ENCODE measurements around the gene MRPS26.
"Not testable (repeated sequence)": the region's sequence is repeated elsewhere in the genome, so short reads cannot be mapped to it uniquely, and the experiment has no call there.

The MRPS26 gene

DNA sequence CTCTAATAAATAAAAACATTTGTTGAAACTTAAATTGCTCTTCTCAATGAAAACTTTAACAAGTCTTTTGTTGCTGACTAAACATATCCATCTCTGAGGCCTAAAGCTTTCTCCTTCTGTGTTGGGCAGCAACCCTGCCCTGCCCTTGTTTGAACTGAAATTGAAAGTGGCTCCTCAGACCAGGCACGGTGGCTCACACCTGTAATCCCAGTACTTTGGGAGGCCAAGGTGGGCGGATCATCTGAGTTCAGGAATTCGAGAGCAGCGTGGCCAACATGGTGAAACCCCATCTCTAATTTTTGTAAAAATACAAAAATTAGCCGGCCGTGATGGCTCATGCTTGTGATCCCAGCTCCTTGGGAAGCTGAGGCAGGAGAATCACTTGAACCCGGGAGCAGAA is 31.7 kb upstream of the MRPS26 start:
- DNase-seq (ENCODE audit: low read depth, low spot score): no peak
- peaks cover 7% of the 10 kb centered on the region for H3K36me3 ChIP-seq (ENCODE audit: insufficient read depth, low read length)
- no peak overlapping the region for H3K4me3 ChIP-seq
- H3K9me3 ChIP-seq (ENCODE audit: low read depth, low read length): no peaks in the 10 kb centered on the region
- no peak for TF ChIP-seq EZH2 (IDR thresholded peaks at IDR 0.05)
- no peak for TF ChIP-seq POLR2AphosphoS5 (IDR thresholded peaks at IDR 0.05; ENCODE audit: borderline replicate concordance, low read depth, low read length)
- TF ChIP-seq FOXP2 (optimal IDR thresholded peaks at IDR 0.05; ENCODE audit: control extremely low read depth, extremely low read length, insufficient read depth): no peak
- no peak overlapping the region for H3K27ac ChIP-seq
- no peak overlapping the region for H3K9ac ChIP-seq (ENCODE audit: insufficient read length)

DNA sequence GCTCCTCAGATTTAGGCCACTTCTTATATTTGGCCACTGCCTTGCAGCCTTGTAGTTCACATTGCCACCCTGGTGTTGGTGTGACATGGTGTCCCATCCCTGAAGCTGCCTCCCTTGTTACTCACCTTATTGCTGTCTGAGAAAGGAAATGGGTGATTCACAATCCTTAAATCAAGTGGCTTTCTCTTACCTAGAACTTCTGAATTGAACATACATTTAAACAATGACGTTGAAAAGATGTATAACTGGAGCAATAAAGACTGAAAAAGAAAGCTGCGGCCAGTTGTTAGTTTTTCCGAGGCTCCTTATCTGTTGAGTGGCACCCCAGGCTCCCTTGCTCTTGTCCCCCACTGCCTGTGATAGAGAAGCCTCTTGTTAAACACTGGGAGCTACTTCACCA is 31.2 kb upstream of the MRPS26 start:
- Histone ChIP-seq H3K36me3 (ENCODE audit: insufficient read depth, low read length) (peaks cover 7% of the 10 kb centered on the region), H3K4me3 (no peak overlapping the region), H3K27ac (no peak overlapping the region), H3K9ac (ENCODE audit: insufficient read length) (no peak overlapping the region), H3K9me3 (ENCODE audit: low read depth, low read length) (no peaks in the 10 kb centered on the region)
- TF ChIP-seq EZH2 (IDR thresholded peaks at IDR 0.05) (no peak), FOXP2 (optimal IDR thresholded peaks at IDR 0.05; ENCODE audit: control extremely low read depth, extremely low read length, insufficient read depth) (no peak), POLR2AphosphoS5 (IDR thresholded peaks at IDR 0.05; ENCODE audit: borderline replicate concordance, low read depth, low read length) (no peak)
- no peak for DNase-seq (ENCODE audit: low read depth, low spot score)

DNA sequence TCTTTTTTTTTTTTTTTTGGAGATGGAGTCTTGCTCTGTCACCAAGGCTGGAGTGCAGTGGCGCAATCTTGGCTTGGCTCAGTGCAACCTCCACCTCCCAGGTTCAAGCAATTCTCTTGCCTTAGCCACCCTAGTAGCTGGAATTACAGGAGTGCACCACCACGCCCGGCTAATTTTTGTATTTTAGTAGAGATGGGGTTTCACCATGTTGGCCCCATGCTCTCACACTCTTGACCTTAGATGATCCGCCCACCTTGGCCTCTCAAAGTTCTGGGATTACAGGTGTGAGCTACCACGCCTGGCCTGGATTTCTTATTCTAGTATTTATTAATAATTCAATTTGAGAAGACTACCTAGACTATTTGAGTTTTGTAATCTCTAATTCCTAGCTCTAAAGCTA is 30.6 kb upstream of the MRPS26 start:
- H3K9ac ChIP-seq (ENCODE audit: insufficient read length); H3K9me3 ChIP-seq (ENCODE audit: low read depth, low read length); H3K4me3 ChIP-seq; H3K27ac ChIP-seq; DNase-seq (ENCODE audit: low read depth, low spot score); H3K36me3 ChIP-seq (ENCODE audit: insufficient read depth, low read length): not testable (repeated sequence)

DNA sequence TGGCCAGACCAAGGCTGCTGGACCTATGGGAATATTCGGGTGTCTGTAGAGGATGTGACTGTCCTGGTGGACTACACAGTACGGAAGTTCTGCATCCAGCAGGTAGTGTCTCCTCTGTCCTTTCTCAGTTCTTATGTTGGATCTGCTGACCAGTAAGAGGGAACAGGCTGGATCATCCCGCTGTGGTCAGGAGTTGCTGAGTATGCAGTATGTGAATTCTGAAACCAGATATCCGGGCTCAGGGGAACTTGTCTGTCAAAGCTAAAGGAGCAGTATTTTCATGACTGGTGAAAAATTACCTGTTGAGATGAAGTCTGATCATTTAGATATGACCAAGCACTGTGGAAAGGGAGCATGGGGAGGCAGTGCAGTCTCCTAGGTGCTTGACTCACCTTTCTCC is 24.5 kb upstream of the MRPS26 start:
- DNase-seq (ENCODE audit: low read depth, low spot score): no peak
- Histone ChIP-seq H3K4me3 (no peak overlapping the region), H3K27ac (no peak overlapping the region), H3K9ac (ENCODE audit: insufficient read length) (no peak overlapping the region), H3K9me3 (ENCODE audit: low read depth, low read length) (no peaks in the 10 kb centered on the region), H3K36me3 (ENCODE audit: insufficient read depth, low read length) (peaks cover 20% of the 10 kb centered on the region)
- TF ChIP-seq POLR2AphosphoS5 (IDR thresholded peaks at IDR 0.05; ENCODE audit: borderline replicate concordance, low read depth, low read length) (no peak), EZH2 (IDR thresholded peaks at IDR 0.05) (no peak), FOXP2 (optimal IDR thresholded peaks at IDR 0.05; ENCODE audit: control extremely low read depth, extremely low read length, insufficient read depth) (no peak)

DNA sequence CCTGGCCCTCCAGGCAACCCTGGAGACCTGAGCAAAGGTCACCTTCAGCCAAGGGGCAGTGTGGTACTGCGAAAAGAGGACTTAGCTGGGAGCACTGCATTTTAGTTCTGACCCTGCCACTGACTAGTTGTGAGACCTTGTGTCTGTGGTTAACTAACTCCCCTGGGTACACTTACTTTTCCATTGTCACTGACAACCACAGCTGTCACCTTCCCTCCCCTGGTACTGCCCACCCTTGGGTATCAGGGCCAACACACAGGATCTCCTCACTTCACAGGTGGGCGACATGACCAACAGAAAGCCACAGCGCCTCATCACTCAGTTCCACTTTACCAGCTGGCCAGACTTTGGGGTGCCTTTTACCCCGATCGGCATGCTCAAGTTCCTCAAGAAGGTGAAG is 24.1 kb upstream of the MRPS26 start:
- Histone ChIP-seq H3K4me3 (no peak overlapping the region), H3K9me3 (ENCODE audit: low read depth, low read length) (no peaks in the 10 kb centered on the region), H3K36me3 (ENCODE audit: insufficient read depth, low read length) (peaks cover 24% of the 10 kb centered on the region), H3K27ac (no peak overlapping the region), H3K9ac (ENCODE audit: insufficient read length) (no peak overlapping the region)
- DNase-seq (ENCODE audit: low read depth, low spot score): no peak
- no peak for TF ChIP-seq EZH2 (IDR thresholded peaks at IDR 0.05)
- no peak for TF ChIP-seq POLR2AphosphoS5 (IDR thresholded peaks at IDR 0.05; ENCODE audit: borderline replicate concordance, low read depth, low read length)
- no peak for TF ChIP-seq FOXP2 (optimal IDR thresholded peaks at IDR 0.05; ENCODE audit: control extremely low read depth, extremely low read length, insufficient read depth)

DNA sequence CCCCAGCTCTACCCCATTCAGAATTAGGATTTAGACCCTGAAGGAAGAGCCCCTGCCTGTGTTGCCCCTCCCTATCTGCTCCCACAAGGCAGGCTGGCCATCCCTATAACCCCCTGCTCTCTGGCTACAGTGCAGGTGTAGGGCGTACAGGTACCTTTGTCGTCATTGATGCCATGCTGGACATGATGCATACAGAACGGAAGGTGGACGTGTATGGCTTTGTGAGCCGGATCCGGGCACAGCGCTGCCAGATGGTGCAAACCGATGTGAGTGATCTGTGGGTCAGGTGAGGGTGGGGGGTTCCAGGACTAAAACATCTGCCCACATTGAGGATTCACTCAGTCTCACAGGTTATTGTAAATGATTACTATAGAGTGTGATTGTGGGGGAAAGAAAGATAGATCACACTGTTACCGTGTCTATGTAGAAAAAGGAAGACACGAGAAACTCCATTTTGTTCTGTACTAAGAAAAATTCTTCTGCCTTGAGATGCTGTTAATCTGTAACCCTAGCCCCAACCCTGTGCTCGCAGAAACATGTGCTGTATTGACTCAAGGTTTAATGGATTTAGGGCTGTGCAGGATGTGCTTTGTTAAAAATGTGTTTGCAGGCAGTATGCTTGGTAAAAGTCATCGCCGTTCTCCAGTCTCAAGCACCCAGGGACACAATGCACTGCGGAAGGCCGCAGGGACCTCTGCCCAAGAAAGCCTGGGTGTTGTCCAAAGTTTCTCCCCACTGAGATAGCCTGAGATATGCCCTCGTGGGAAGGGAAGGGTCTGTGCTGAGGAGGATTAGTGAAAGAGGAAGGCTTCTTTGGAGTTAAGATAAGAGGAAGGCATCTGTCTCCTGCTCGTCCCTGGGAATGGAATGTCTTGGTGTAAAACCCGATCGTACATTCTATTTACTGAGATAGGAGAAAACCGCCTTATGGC is 23.0 kb upstream of the MRPS26 start:
- H3K36me3 ChIP-seq (ENCODE audit: insufficient read depth, low read length): peaks cover 27% of the 10 kb centered on the region
- not testable (repeated sequence) for H3K9ac ChIP-seq (ENCODE audit: insufficient read length); H3K27ac ChIP-seq; DNase-seq (ENCODE audit: low read depth, low spot score); H3K9me3 ChIP-seq (ENCODE audit: low read depth, low read length); H3K4me3 ChIP-seq

DNA sequence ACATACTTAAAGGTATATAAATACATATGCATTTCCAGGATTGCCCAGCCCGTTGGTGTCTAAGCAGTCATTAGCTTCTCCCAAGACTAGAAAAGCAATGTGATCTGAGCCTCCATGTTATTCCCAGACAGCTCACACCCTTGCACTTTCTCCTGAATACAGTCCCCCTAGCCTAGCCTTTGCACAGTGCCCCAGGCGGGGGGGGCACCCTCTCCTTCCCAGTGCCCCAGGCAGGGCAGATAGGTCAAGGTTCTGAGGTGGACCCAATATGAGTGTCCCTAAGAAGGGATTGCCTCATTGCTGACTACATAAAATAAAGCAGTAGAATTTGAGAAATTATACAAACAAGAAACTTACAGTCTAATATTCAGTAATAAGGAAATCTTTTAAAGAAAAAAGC is 17.9 kb upstream of the MRPS26 start:
- DNase-seq (ENCODE audit: low read depth, low spot score): no peak
- Histone ChIP-seq H3K9me3 (ENCODE audit: low read depth, low read length) (no peaks in the 10 kb centered on the region), H3K36me3 (ENCODE audit: insufficient read depth, low read length) (peaks cover 26% of the 10 kb centered on the region), H3K9ac (ENCODE audit: insufficient read length) (no peak overlapping the region), H3K27ac (no peak overlapping the region), H3K4me3 (no peak overlapping the region)
- TF ChIP-seq EZH2 (IDR thresholded peaks at IDR 0.05): no peak
- TF ChIP-seq FOXP2 (optimal IDR thresholded peaks at IDR 0.05; ENCODE audit: control extremely low read depth, extremely low read length, insufficient read depth): no peak
- TF ChIP-seq POLR2AphosphoS5 (IDR thresholded peaks at IDR 0.05; ENCODE audit: borderline replicate concordance, low read depth, low read length): no peak

DNA sequence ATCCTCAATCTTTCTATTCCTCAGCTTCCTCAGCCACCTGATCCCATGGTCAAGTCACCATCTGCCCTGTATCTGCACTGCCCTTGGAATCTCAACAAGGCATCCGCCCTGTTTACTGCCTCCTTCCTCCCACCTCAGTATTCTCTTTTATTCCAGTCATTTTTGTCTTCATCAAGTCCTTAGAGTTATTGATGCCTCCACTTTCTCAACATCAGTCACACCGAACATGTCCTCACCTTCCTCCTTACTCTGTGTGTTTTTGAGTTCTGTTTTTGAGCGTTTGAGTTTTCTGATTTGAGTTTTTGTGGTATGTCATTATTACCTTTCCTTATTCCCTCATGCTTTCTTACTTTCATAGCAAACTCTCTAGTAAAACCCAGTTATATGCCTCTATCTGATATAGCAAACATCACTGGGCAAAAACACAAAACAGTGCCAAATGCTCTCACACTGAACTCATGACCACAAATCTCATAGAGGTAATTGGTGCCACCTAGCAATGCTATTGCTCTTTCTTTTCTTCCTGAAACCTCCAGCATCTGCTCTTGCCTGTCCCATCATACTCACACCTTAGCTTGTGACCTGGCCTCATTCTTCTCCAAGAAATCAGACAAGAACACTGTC is 14.2 kb upstream of the MRPS26 start:
- no peak overlapping the region for H3K4me3 ChIP-seq
- no peaks in the 10 kb centered on the region for H3K9me3 ChIP-seq (ENCODE audit: low read depth, low read length)
- H3K36me3 ChIP-seq (ENCODE audit: insufficient read depth, low read length): peaks cover 37% of the 10 kb centered on the region
- no peak overlapping the region for H3K27ac ChIP-seq
- H3K9ac ChIP-seq (ENCODE audit: insufficient read length): no peak overlapping the region
- DNase-seq (ENCODE audit: low read depth, low spot score): no peak
- TF ChIP-seq EZH2 (IDR thresholded peaks at IDR 0.05) (no peak), POLR2AphosphoS5 (IDR thresholded peaks at IDR 0.05; ENCODE audit: borderline replicate concordance, low read depth, low read length) (no peak), FOXP2 (optimal IDR thresholded peaks at IDR 0.05; ENCODE audit: control extremely low read depth, extremely low read length, insufficient read depth) (no peak)

DNA sequence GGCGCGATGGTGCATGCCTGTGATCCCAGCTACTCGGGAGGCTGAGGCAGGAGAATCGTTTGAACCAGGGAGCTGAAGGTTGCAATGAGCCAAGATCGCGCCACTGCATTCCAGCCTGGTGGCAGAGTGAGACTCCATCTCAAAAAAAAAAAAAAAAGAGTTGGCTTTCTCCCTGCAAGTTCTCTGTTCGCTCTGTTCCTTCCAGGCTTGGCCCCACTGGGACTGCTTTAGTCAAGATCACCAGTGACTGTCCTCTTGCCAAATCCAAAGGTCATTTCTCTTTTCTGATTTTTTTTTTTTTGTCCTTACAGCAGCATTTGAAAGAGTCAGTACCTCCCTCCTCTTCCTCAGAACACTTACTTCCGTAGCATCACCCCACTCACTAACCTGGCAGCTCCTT is 13.2 kb upstream of the MRPS26 start:
- Histone ChIP-seq H3K9ac (ENCODE audit: insufficient read length) (no peak overlapping the region), H3K4me3 (no peak overlapping the region), H3K27ac (no peak overlapping the region), H3K9me3 (ENCODE audit: low read depth, low read length) (no peaks in the 10 kb centered on the region), H3K36me3 (ENCODE audit: insufficient read depth, low read length) (peaks cover 36% of the 10 kb centered on the region)
- TF ChIP-seq POLR2AphosphoS5 (IDR thresholded peaks at IDR 0.05; ENCODE audit: borderline replicate concordance, low read depth, low read length) (no peak), EZH2 (IDR thresholded peaks at IDR 0.05) (no peak), FOXP2 (optimal IDR thresholded peaks at IDR 0.05; ENCODE audit: control extremely low read depth, extremely low read length, insufficient read depth) (no peak)
- DNase-seq (ENCODE audit: low read depth, low spot score): no peak

Measured in SK-N-MC (cell line).